SK-N-SH treated with all-trans-retinoic acid at 6 μM for 48 hours (cell line): ENCODE results near the gene BRD4.

Source experiments
- ATAC-seq: fragments of 200-7000 bp; cut with Tn5 transposase; 3 replicates; pipeline ENCODE4 v1.9.1; 2020; ENCODE audit warnings: mild to moderate bottlenecking, moderate library complexity
- ARNTL ChIP-seq: fragments of 450-650 bp; formaldehyde crosslinking; IDR thresholded peaks from 2 replicates; pipeline ENCODE4 v1.5.0; 2020; ENCODE audit warnings: low read depth, mild to moderate bottlenecking, moderate library complexity, borderline replicate concordance
- CREB5 ChIP-seq: fragments of 250-450 bp; sonication (Bioruptor Pico); IDR thresholded peaks from 2 replicates; pipeline ENCODE4 v1.5.1; 2020; ENCODE audit warnings: low read depth, mild to moderate bottlenecking, moderate library complexity
- CSDC2 ChIP-seq: fragments of 250-450 bp; sonication (Bioruptor Pico); IDR thresholded peaks from 2 replicates; pipeline ENCODE4 v1.5.0; 2020; ENCODE audit warnings: mild to moderate bottlenecking, moderate library complexity
- CSRNP3 ChIP-seq: fragments of 250-450 bp; sonication (Bioruptor Pico); IDR thresholded peaks from 2 replicates; pipeline ENCODE4 v1.5.1; 2021; ENCODE audit warnings: mild to moderate bottlenecking, moderate library complexity
- ESRRG ChIP-seq: fragments of 250-450 bp; sonication (Bioruptor Pico); IDR thresholded peaks from 2 replicates; pipeline ENCODE4 v1.6.1; 2021; ENCODE audit warnings: mild to moderate bottlenecking
- GLIS3 ChIP-seq: fragments of 250-450 bp; sonication (Bioruptor Pico); IDR thresholded peaks from 2 replicates; pipeline ENCODE4 v1.5.0; 2020; ENCODE audit warnings: mild to moderate bottlenecking, moderate library complexity
- ISL1 ChIP-seq: fragments of 250-450 bp; sonication (Bioruptor Pico); IDR thresholded peaks from 2 replicates; pipeline ENCODE4 v2.1.2; 2022; ENCODE audit warnings: mild to moderate bottlenecking, moderate library complexity
- OSR1 ChIP-seq: fragments of 250-450 bp; sonication (Bioruptor Pico); IDR thresholded peaks from 2 replicates; pipeline ENCODE4 v1.8.0; 2022; ENCODE audit warnings: moderate library complexity, mild to moderate bottlenecking, inconsistent platforms
- PATZ1 ChIP-seq: fragments of 250-450 bp; sonication (Bioruptor Pico); IDR thresholded peaks from 2 replicates; pipeline ENCODE4 v1.8.0; 2020; ENCODE audit warnings: mild to moderate bottlenecking, moderate library complexity, borderline replicate concordance
- POU6F1 ChIP-seq: fragments of 250-450 bp; sonication (Bioruptor Pico); IDR thresholded peaks from 2 replicates; pipeline ENCODE4 v1.8.0; 2021; ENCODE audit warnings: low read depth, mild to moderate bottlenecking, moderate library complexity, borderline replicate concordance
- PPARA ChIP-seq: fragments of 250-450 bp; sonication (Bioruptor Pico); IDR thresholded peaks from 2 replicates; pipeline ENCODE4 v1.5.0; 2020; ENCODE audit warnings: mild to moderate bottlenecking, borderline replicate concordance
- RARB ChIP-seq: fragments of 250-450 bp; sonication (Bioruptor Pico); IDR thresholded peaks from 2 replicates; pipeline ENCODE4 v1.8.0; 2021; ENCODE audit warnings: mild to moderate bottlenecking, moderate library complexity
- SNAI2 ChIP-seq: fragments of 250-450 bp; sonication (Bioruptor Pico); IDR thresholded peaks from 2 replicates; pipeline ENCODE4 v1.5.0; 2020; ENCODE audit warnings: mild to moderate bottlenecking, moderate library complexity
- TCF4 ChIP-seq: fragments of 250-450 bp; sonication (Bioruptor Pico); IDR thresholded peaks from 2 replicates; pipeline ENCODE4 v1.8.0; 2021; ENCODE audit warnings: mild to moderate bottlenecking, moderate library complexity, borderline replicate concordance
- TOX ChIP-seq: fragments of 250-450 bp; sonication (Bioruptor Pico); IDR thresholded peaks from 2 replicates; pipeline ENCODE4 v1.8.0; 2021; ENCODE audit warnings: mild to moderate bottlenecking, moderate library complexity, borderline replicate concordance
- TSHZ2 ChIP-seq: fragments of 250-450 bp; sonication (Bioruptor Pico); IDR thresholded peaks from 2 replicates; pipeline ENCODE4 v1.5.0; 2020; ENCODE audit warnings: mild to moderate bottlenecking, moderate library complexity
- ZC3H10 ChIP-seq: fragments of 250-450 bp; sonication (Bioruptor Pico); IDR thresholded peaks from 2 replicates; pipeline ENCODE4 v1.5.1; 2021; ENCODE audit warnings: mild to moderate bottlenecking, moderate library complexity
- ZFP3 ChIP-seq: fragments of 250-450 bp; sonication (Bioruptor Pico); IDR thresholded peaks from 2 replicates; pipeline ENCODE4 v1.5.0; 2020; ENCODE audit warnings: mild to moderate bottlenecking, moderate library complexity
- ZFP30 ChIP-seq: fragments of 450-650 bp; formaldehyde crosslinking; IDR thresholded peaks from 2 replicates; pipeline ENCODE4 v1.5.0; 2022; ENCODE audit warnings: mild to moderate bottlenecking, moderate library complexity
- ZNF565 ChIP-seq: fragments of 450-650 bp; formaldehyde crosslinking; conservative IDR thresholded peaks from 2 replicates; pipeline ENCODE4 v1.5.0; 2020; ENCODE audit warnings: low read depth, mild to moderate bottlenecking, moderate library complexity
- ZNF70 ChIP-seq: fragments of 450-650 bp; formaldehyde crosslinking; IDR thresholded peaks from 2 replicates; pipeline ENCODE4 v1.5.0; 2020; ENCODE audit warnings: mild to moderate bottlenecking, moderate library complexity
- ZNF8 ChIP-seq: fragments of 450-650 bp; formaldehyde crosslinking; IDR thresholded peaks from 2 replicates; pipeline ENCODE4 v1.5.0; 2020; ENCODE audit warnings: mild to moderate bottlenecking, moderate library complexity

BRD4 gene

GRCh38 chr19:15251010-15251748, 81.2 kb downstream of the BRD4 start:
- ATAC-seq = peak; percentile 8
- TF ChIP-seq PPARA (CRISPR knock-in tag) = no peak
- TF ChIP-seq CSDC2 (CRISPR knock-in tag) = no peak
- no peak for TF ChIP-seq TCF4
- no peak for TF ChIP-seq TSHZ2 (CRISPR knock-in tag)
- TF ChIP-seq ZNF8 (CRISPR knock-in tag) = no peak
- TF ChIP-seq ZFP30 (CRISPR knock-in tag) = no peak
- no peak for TF ChIP-seq RARB (CRISPR knock-in tag)
- no peak for TF ChIP-seq ZNF70
- TF ChIP-seq SNAI2 (CRISPR knock-in tag) = no peak
- TF ChIP-seq OSR1 (CRISPR knock-in tag) = no peak
- no peak for TF ChIP-seq ARNTL
- TF ChIP-seq CSRNP3 = no peak
- no peak for TF ChIP-seq ESRRG (CRISPR knock-in tag)
- no peak for TF ChIP-seq ISL1
- no peak for TF ChIP-seq TOX (CRISPR knock-in tag)
- TF ChIP-seq, all 23 proteins: peak for 0

GRCh38 chr19:15250640-15250993, 81.7 kb downstream of the BRD4 start:
- TF ChIP-seq RARB (CRISPR knock-in tag) (no peak), SNAI2 (CRISPR knock-in tag) (no peak), CSRNP3 (no peak), ESRRG (CRISPR knock-in tag) (no peak), ISL1 (no peak), ZFP3 (CRISPR knock-in tag) (no peak), CREB5 (CRISPR knock-in tag) (no peak), ZNF565 (no peak), PATZ1 (CRISPR knock-in tag) (no peak), PPARA (CRISPR knock-in tag) (no peak), ZC3H10 (no peak), TOX (CRISPR knock-in tag) (no peak), GLIS3 (no peak), POU6F1 (no peak), OSR1 (CRISPR knock-in tag) (no peak)

More at GRCh38 chr19:15250640-15250993, 81.7 kb downstream of the BRD4 start:
- ATAC-seq = no peak
